Vagina (tissue), 2 donors: ENCODE data around the gene TCEANC2.

Experiments used
- CTCF ChIP-seq, 3 experiments: fragments of 450-650 bp in 2 of 3; fragments of 200-600 bp in 1 of 3; sonication (generic) in 1 of 3; IDR thresholded peaks; one replicate each; pipeline ENCODE4 v1.5.1; 2017 to 2019; ENCODE audit warnings: antibody characterized with exemption in 3 of 3, mild to moderate bottlenecking in 2 of 3, moderate library complexity in 2 of 3
- POLR2A ChIP-seq, 2 donors: fragments of 450-650 bp; IDR thresholded peaks; one replicate each; pipeline ENCODE4 v1.6.1; 2017; ENCODE audit warnings: antibody characterized with exemption in 2 of 2, mild to moderate bottlenecking in 2 of 2, moderate library complexity in 2 of 2
- POLR2AphosphoS5 ChIP-seq, 2 donors: sonication (generic); formaldehyde crosslinking; IDR thresholded peaks; one replicate each; pipeline ENCODE4 v1.9.0; 2017; ENCODE audit warnings: antibody characterized with exemption in 2 of 2, mild to moderate bottlenecking in 2 of 2, low read depth in 1 of 2; ENCODE audit not compliant: insufficient read depth in 1 of 2

DNA sequence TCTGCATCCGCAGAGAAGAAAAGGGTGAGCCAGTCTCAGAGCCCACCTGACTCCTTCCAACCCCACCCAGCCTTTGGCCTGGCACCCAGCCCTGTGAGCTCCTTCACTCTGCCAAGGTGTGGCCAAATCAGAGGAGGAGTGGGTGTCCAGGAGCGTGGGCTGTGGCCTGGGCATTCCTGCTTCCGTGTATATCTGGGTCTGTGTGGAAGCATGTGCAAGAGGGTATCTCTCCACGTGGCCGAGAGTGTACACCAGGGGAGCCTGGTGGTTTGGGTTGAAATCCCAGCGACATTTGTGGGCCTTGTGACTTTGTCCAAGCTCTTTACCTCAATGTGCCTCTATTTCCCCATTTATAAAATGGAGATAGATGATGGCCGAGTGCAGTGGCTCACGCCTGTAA, 69.6 kb downstream of the TCEANC2 start:
- TF ChIP-seq CTCF (IDR thresholded peaks at IDR 0.05) (no peak), POLR2A (IDR thresholded peaks at IDR 0.05) (no peak), POLR2AphosphoS5 (IDR thresholded peaks at IDR 0.05; ENCODE audit: insufficient read depth in 1 of 2, low read depth in 1 of 2) (no peak)
